AG04450 (cell line): ENCODE measurements around the gene RPUSD4. TPM values are rescaled to one million over a fixed set of nuclear protein-coding genes. Genes with fewer than 3 reads are reported as not detected.

Experiments used
- CTCF ChIA-PET: fragments of 300-600, 350-600 bp; formaldehyde crosslinking; extraction: SDS; loops from one replicate; lab custom pipeline; 2022; ENCODE audit warnings: antibody characterized with exemption, inconsistent platforms; lab: Charles Lee
- POLR2A ChIA-PET: fragments of 350-600 bp; formaldehyde crosslinking; extraction: SDS; loops from one replicate; lab custom pipeline; 2021; ENCODE audit warnings: antibody characterized with exemption, inconsistent platforms; lab: Yijun Ruan, JAX
- DNase-seq: peaks from one replicate; pipeline ENCODE4 v3.0.0-alpha.2; 2011; ENCODE audit warnings: low read depth, low spot score
- H3K27ac ChIP-seq: one replicate; pipeline ENCODE4 v1.5.1; 2012; ENCODE audit warnings: low read depth, low read length, control low read depth
- H3K27me3 ChIP-seq: one replicate; pipeline ENCODE4 v1.6.0; 2012; ENCODE audit warnings: low read length; ENCODE audit not compliant: control insufficient read depth, insufficient read depth
- H3K4me3 ChIP-seq: 2 replicates; pipeline ENCODE4 v1.5.1; 2011; ENCODE audit warnings: mild to moderate bottlenecking, low read depth, low read length, control low read depth
- H3K9me3 ChIP-seq: 2 replicates; pipeline ENCODE4 v1.5.1; 2012; ENCODE audit warnings: low read length; ENCODE audit not compliant: control insufficient read depth, insufficient read depth
- polyA plus RNA-seq: library from polyadenylated mRNA; depleted of rRNA; stranded (reverse); fragments of >200 nt; gene quantifications from 2 replicates; pipeline ENCODE4 v1.2.3, GENCODE V29; 2011
- TF ChIP-seq, protein P1 (sequence below): IDR thresholded peaks from 2 replicates; pipeline ENCODE4 v1.5.1; 2011; ENCODE audit warnings: low read depth, low read length, control low read depth, inconsistent platforms

The RPUSD4 gene
- polyA plus RNA-seq, 1 experiment = 22.0 TPM

- H3K27ac ChIP-seq = no peak overlapping the region
- POLR2A ChIA-PET = no interaction called here
Measured at GRCh38 chr11:126194121-126194543, 17.3 kb downstream of the RPUSD4 start.

GRCh38 chr11:126193038-126193478 lies 18.4 kb downstream of the RPUSD4 start:
- no peak for DNase-seq
- H3K4me3 ChIP-seq = no peak overlapping the region
- TF ChIP-seq, protein P1, sequence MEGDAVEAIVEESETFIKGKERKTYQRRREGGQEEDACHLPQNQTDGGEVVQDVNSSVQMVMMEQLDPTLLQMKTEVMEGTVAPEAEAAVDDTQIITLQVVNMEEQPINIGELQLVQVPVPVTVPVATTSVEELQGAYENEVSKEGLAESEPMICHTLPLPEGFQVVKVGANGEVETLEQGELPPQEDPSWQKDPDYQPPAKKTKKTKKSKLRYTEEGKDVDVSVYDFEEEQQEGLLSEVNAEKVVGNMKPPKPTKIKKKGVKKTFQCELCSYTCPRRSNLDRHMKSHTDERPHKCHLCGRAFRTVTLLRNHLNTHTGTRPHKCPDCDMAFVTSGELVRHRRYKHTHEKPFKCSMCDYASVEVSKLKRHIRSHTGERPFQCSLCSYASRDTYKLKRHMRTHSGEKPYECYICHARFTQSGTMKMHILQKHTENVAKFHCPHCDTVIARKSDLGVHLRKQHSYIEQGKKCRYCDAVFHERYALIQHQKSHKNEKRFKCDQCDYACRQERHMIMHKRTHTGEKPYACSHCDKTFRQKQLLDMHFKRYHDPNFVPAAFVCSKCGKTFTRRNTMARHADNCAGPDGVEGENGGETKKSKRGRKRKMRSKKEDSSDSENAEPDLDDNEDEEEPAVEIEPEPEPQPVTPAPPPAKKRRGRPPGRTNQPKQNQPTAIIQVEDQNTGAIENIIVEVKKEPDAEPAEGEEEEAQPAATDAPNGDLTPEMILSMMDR = no peak
- ChIA-PET CTCF (interaction anchor here (0.6 to 7.7 kb wide), 24 partner anchors 9 to 318 kb away, joined by 3 to 166 read pairs (median 4); no protein-coding TSS in a partner anchor), POLR2A (no interaction called here)
- H3K9me3 ChIP-seq = peaks cover 4% of the 10 kb centered on the region
- H3K27me3 ChIP-seq = no peaks in the 10 kb centered on the region
- H3K27ac ChIP-seq = no peak overlapping the region

More at GRCh38 chr11:126194121-126194543, 17.3 kb downstream of the RPUSD4 start:
- CTCF ChIA-PET = interaction anchor here (0.6 to 7.7 kb wide), 33 partner anchors 10 to 1233 kb away, joined by 3 to 166 read pairs (median 4); partner anchors contain the start of gene PUS3
- TF ChIP-seq, protein P1 = peak; percentile 70
- H3K4me3 ChIP-seq = no peak overlapping the region
- DNase-seq = no peak
- H3K9me3 ChIP-seq = peaks cover 4% of the 10 kb centered on the region
- no peaks in the 10 kb centered on the region for H3K27me3 ChIP-seq

- ChIA-PET CTCF (interaction anchor here (2.9 to 7.7 kb wide), 2 partner anchors 250 to 269 kb away, joined by 42 to 166 read pairs; no protein-coding TSS in a partner anchor), POLR2A (no interaction called here)
- no peak for DNase-seq
- Histone ChIP-seq H3K27me3 (no peaks in the 10 kb centered on the region), H3K9me3 (no peaks in the 10 kb centered on the region; the same call in none of the 2 replicates), H3K27ac (no peak overlapping the region), H3K4me3 (no peak overlapping the region)
- TF ChIP-seq, protein P1 = no peak
Measured at GRCh38 chr11:126192361-126192760, 19.1 kb downstream of the RPUSD4 start.

GRCh38 chr11:126191379-126192073 lies 19.9 kb downstream of the RPUSD4 start:
- ChIA-PET POLR2A (no interaction called here), CTCF (interaction anchor here (2.9 to 7.7 kb wide), 2 partner anchors 249 to 268 kb away, joined by 42 to 166 read pairs; no protein-coding TSS in a partner anchor)
- no peak for DNase-seq
- Histone ChIP-seq H3K27ac (no peak overlapping the region), H3K4me3 (no peak overlapping the region), H3K9me3 (no peaks in the 10 kb centered on the region; the same call in 1 of the 2 replicates), H3K27me3 (no peaks in the 10 kb centered on the region)
- TF ChIP-seq, protein P1 = no peak

GRCh38 chr11:126190792-126191191 lies 20.7 kb downstream of the RPUSD4 start:
- no peaks in the 10 kb centered on the region for H3K27me3 ChIP-seq
- H3K4me3 ChIP-seq = no peak overlapping the region
- ChIA-PET POLR2A (no interaction called here), CTCF (interaction anchor here (7.7 kb wide), 1 partner anchor 267 kb away, joined by 166 read pairs; no protein-coding TSS in a partner anchor)
- TF ChIP-seq, protein P1 = no peak
- DNase-seq = no peak
- no peaks in the 10 kb centered on the region; the same call in 1 of the 2 replicates for H3K9me3 ChIP-seq
- no peak overlapping the region for H3K27ac ChIP-seq
